NCI-H2029 (cell line): Measurements from ENCODE around the gene SMIM15.
"Not testable (repeated sequence)": the region's sequence is repeated elsewhere in the genome, so short reads cannot be mapped to it uniquely, and the experiment has no call there.

Source experiments
- DNase-seq: peaks from one replicate; lab custom pipeline; 2025; lab: John Stamatoyannopoulos, UW

Gene SMIM15

GRCh38 chr5:61162010-61162831 lies at the start of gene SMIM15:
TSS of gene SMIM15 (minus strand) at chr5:61162468. CDS start at chr5:61160171, 2,297 bp downstream.
- DNase-seq: peak; percentile 88

- DNase-seq: no peak
These were observed 45.6 kb upstream of the SMIM15 start for GRCh38 chr5:61207884-61208283.

- no peak for DNase-seq
These were observed 42.7 kb upstream of the SMIM15 start for GRCh38 chr5:61205013-61205412.

- DNase-seq: no peak
These were observed 39.9 kb upstream of the SMIM15 start for GRCh38 chr5:61202213-61202612.

- DNase-seq: no peak
These were observed 38.4 kb upstream of the SMIM15 start for GRCh38 chr5:61200582-61201155.

GRCh38 chr5:61198606-61199005 lies 36.3 kb upstream of the SMIM15 start:
- DNase-seq: no peak

- DNase-seq: not testable (repeated sequence)
These were observed 25.6 kb upstream of the SMIM15 start for GRCh38 chr5:61187826-61188225.

GRCh38 chr5:61187352-61187751 lies 25.1 kb upstream of the SMIM15 start:
- not testable (repeated sequence) for DNase-seq

GRCh38 chr5:61186634-61187033 lies 24.4 kb upstream of the SMIM15 start:
- DNase-seq: no peak

- no peak for DNase-seq
These were observed 22.4 kb upstream of the SMIM15 start for GRCh38 chr5:61184708-61185107.

GRCh38 chr5:61183538-61183937 lies 21.3 kb upstream of the SMIM15 start:
- DNase-seq: no peak

GRCh38 chr5:61182449-61182848 lies 20.2 kb upstream of the SMIM15 start:
- DNase-seq: no peak

- no peak for DNase-seq
These were observed 18.6 kb upstream of the SMIM15 start for GRCh38 chr5:61180886-61181285.

GRCh38 chr5:61178702-61179101 lies 16.4 kb upstream of the SMIM15 start:
- no peak for DNase-seq

GRCh38 chr5:61177716-61178115 lies 15.4 kb upstream of the SMIM15 start:
- no peak for DNase-seq

GRCh38 chr5:61177070-61177469 lies 14.8 kb upstream of the SMIM15 start:
- no peak for DNase-seq

- DNase-seq: no peak
These were observed 14.4 kb upstream of the SMIM15 start for GRCh38 chr5:61176631-61177030.

- no peak for DNase-seq
These were observed 9.2 kb upstream of the SMIM15 start for GRCh38 chr5:61171479-61171878.

- DNase-seq: no peak
These were observed 6.7 kb upstream of the SMIM15 start for GRCh38 chr5:61168951-61169350.

- DNase-seq: no peak
These were observed 5.1 kb upstream of the SMIM15 start for GRCh38 chr5:61167382-61167781.

- no peak for DNase-seq
These were observed 1.6 kb upstream of the SMIM15 start for GRCh38 chr5:61163905-61164304.

- DNase-seq: no peak
These were observed 732 bp upstream of the SMIM15 start for GRCh38 chr5:61162832-61163567.

- DNase-seq: no peak
These were observed 1.8 kb downstream of the SMIM15 start for GRCh38 chr5:61160497-61160896.
